Adrenal gland (tissue), 12 donors: ENCODE measurements around the gene CASS4. TPM values are rescaled to one million over a fixed set of nuclear protein-coding genes. Genes with fewer than 3 reads are reported as not detected.

ENCODE experiments used
- DNase-seq, 7 donors: peaks; one replicate each; pipeline ENCODE4 v3.0.0-alpha.2; 2019 to 2020
- H3K27ac ChIP-seq, 5 donors: fragments of 200-600 bp; sonication (generic) in 4 of 5; 1 replicate in 3 of 5; 2 replicates in 2 of 5; pipeline versions ENCODE4 v1.5.1 to v1.8.0; 2016 to 2020; ENCODE audit warnings: mild to moderate bottlenecking in 1 of 5
- H3K27me3 ChIP-seq: fragments of 200-600 bp; 2 replicates; pipeline ENCODE4 v1.8.0; 2021
- H3K36me3 ChIP-seq, 2 donors: fragments of 200-600 bp; replicated peaks in 1 of 2; 1 replicate in 1 of 2; 2 replicates in 1 of 2; pipeline versions ENCODE4 v1.5.1 to v1.8.0; 2018 to 2022
- H3K4me1 ChIP-seq, 2 donors: fragments of 200-600 bp; replicated peaks in 1 of 2; 1 replicate in 1 of 2; 2 replicates in 1 of 2; pipeline versions ENCODE4 v1.5.1 to v1.8.0; 2018 to 2021
- H3K4me3 ChIP-seq, 4 donors: fragments of 200-600 bp; sonication (generic) in 3 of 4; one replicate each; pipeline ENCODE4 v1.5.1; 2016 to 2018
- H3K9me3 ChIP-seq, 3 donors: fragments of 200-600 bp; sonication (generic) in 1 of 3; replicated peaks in 1 of 3; 1 replicate in 2 of 3; 2 replicates in 1 of 3; pipeline versions ENCODE4 v1.5.1 to v1.8.0; 2016 to 2021
- CTCF ChIP-seq, 6 experiments: fragments of 450-650 bp in 4 of 6; fragments of 200-600 bp in 2 of 6; sonication (generic) in 1 of 6; IDR thresholded peaks; 1 replicate in 5 of 6; 2 replicates in 1 of 6; pipeline versions ENCODE4 v1.5.1 to v1.8.0; 2016 to 2021; ENCODE audit warnings: antibody characterized with exemption in 6 of 6, mild to moderate bottlenecking in 2 of 6, moderate library complexity in 1 of 6
- POLR2A ChIP-seq, 2 donors: fragments of 450-650 bp; IDR thresholded peaks; one replicate each; pipeline ENCODE4 v1.6.1; 2017; ENCODE audit warnings: antibody characterized with exemption in 2 of 2, mild to moderate bottlenecking in 2 of 2, moderate library complexity in 1 of 2
- WGBS, 4 donors: extraction: QIAGEN DNeasy Blood & Tissue Kit in 2 of 4; methylation state at CpG; one replicate each; pipeline versions ENCODE4 v1.1.5 to v1.1.7; 2013 to 2017; 5-methylcytosine and 5-hydroxymethylcytosine counted together
- intact Hi-C, 2 donors: fragments of 100-400 bp; cut with DNase I; formaldehyde crosslinking; loops; one replicate each; pipeline versions ENCODE4 v1.14.1 to v1.15.0; 2022 to 2023
- polyA plus RNA-seq, 3 donors: library from polyadenylated mRNA; stranded (reverse); fragments of 200-250 nt in 2 of 3; fragments of 350-450 nt in 1 of 3; fragmentation: Illumina TruSeq in 1 of 3; extraction: RNeasy Lipid Tissue Mini Kit (QIAGEN cat#74804) in 1 of 3; gene quantifications; one replicate each; pipeline ENCODE4 v1.2.3, GENCODE V29; 2013 to 2014
- total RNA-seq, 9 donors: library from RNA; depleted of rRNA in 4 of 9; stranded (reverse); fragments of >200 nt in 4 of 9; fragments of 120-200 nt in 1 of 9; fragmentation: NEBNext Ultra II Directional in 1 of 9; extraction: Animal tissue kit (Norgen Biotek cat#: 25700) in 1 of 9; gene quantifications; one replicate each; pipeline versions ENCODE4 v1.1.0 to v1.2.4, GENCODE V29; 2013 to 2023
- donor health status: healthy with polysubstance abuse.
- donor health status: Bipolar disorder and iron deficiency.
- donor health status: DM: yes; HTN: yes; CAD: no.
- donor health status: DM: no; HTN: no; CAD: no.
- donor health status: DM: no; HTN: no; CAD: no.
- donor health status: DM: yes; HTN: yes; CAD: no.

Gene CASS4
- total and polyA plus RNA-seq, 12 donors: 0.37 to 4.7 (median 1.4) TPM

GRCh38 chr20:56458206-56458821, 46.3 kb downstream of the CASS4 start:
- Histone ChIP-seq H3K36me3 (no peaks in the 10 kb centered on the region), H3K27me3 (no peaks in the 10 kb centered on the region), H3K27ac (no peak overlapping the region), H3K9me3 (no peaks in the 10 kb centered on the region), H3K4me3 (no peak overlapping the region), H3K4me1 (no peaks in the 10 kb centered on the region)
- WGBS, 4 donors: 60 to 86% (median 76%) methylated on average over 15 to 22 of the region's 22 CpGs
- no peak for DNase-seq
- TF ChIP-seq CTCF (IDR thresholded peaks at IDR 0.05) (no peak), POLR2A (IDR thresholded peaks at IDR 0.05) (no peak)
- intact Hi-C loops: no loop called here

DNA sequence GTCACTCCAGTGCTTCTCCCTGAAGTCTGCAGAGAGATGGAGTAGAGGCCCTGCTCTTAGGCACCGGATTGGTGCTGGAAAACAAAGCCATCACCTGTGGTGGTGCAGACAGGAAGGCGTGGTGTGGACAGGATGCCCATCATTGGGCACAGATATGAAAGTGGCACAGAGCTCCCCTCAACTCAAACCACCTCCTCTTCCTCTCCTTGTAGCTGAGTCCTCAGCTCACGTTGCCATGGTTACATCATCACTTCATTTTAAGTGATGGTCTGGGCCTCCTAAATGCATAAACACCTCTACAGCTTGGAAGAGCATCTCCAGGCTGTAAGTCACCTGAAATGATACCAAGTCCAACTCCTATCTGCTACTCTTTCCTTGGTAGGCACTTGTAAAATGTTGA, 48.4 kb downstream of the CASS4 start:
- intact Hi-C loops: loop anchor here in 1 of 2 donors (10.0 kb wide), 1 partner anchor 66 kb away; the partner anchor contains the start of genes AURKA and CSTF1

DNA sequence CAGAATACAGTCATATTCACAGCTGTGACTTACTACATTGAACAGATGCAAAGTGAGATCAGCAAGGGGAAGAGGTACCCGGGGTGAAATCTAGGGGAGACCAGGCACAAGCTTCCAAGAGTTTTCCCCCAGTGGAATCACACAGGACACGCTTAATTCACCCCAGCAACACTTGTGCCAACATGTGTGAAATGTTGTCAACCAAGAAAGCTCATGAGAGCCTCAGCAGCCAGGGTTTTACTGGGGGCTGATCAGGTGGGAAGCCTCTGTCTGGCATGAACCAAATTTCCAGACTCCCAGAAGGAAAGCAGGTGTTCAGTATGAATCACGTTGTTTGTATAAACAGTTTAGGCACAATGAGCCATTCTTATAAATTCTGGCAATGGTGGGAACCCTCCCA, 49.5 kb downstream of the CASS4 start:
- no peak for DNase-seq
- TF ChIP-seq CTCF (IDR thresholded peaks at IDR 0.05) (no peak), POLR2A (IDR thresholded peaks at IDR 0.05) (no peak)
- Histone ChIP-seq H3K4me3 (no peak overlapping the region), H3K9me3 (no peaks in the 10 kb centered on the region), H3K36me3 (no peaks in the 10 kb centered on the region), H3K4me1 (no peaks in the 10 kb centered on the region), H3K27me3 (no peaks in the 10 kb centered on the region), H3K27ac (no peak overlapping the region)
- intact Hi-C loops: loop anchor here in 1 of 2 donors (10.0 kb wide), 1 partner anchor 67 kb away; the partner anchor contains the start of genes AURKA and CSTF1
- 54 to 75% (median 67%) methylated on average over 3 of the region's 3 CpGs for WGBS, 4 donors

More for the DNA sequence above, 48.4 kb downstream of the CASS4 start:
- no peaks in the 10 kb centered on the region for H3K4me1 ChIP-seq
- TF ChIP-seq CTCF (IDR thresholded peaks at IDR 0.05): no peak
- TF ChIP-seq POLR2A (IDR thresholded peaks at IDR 0.05): no peak
- no peak overlapping the region for H3K4me3 ChIP-seq
- no peaks in the 10 kb centered on the region for H3K36me3 ChIP-seq
- H3K9me3 ChIP-seq: no peaks in the 10 kb centered on the region
- H3K27me3 ChIP-seq: no peaks in the 10 kb centered on the region
- DNase-seq: no peak
- WGBS, 4 donors: 59 to 74% (median 64%) methylated on average over 2 to 3 of the region's 3 CpGs
- no peak overlapping the region for H3K27ac ChIP-seq

DNA sequence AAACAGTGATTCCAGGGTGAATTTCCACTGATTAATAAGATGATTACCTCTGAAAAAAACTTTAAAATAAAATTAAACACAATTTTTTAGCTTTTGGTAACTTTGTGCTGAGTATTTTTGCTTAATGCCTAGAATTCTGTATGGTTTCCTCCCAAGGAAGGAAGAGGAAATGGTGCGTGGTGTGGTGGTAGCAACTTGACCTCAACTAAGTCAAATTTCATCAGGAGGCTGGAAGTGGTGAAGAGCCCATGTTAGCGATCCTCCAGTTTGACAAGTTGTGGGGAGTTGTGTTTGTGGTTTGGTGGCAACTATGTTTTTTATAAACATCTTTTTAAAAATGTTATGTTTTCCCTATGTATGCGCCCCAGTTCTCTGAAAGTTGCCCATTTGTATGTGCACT, 51.4 kb downstream of the CASS4 start:
- DNase-seq: no peak
- no peak for TF ChIP-seq CTCF (IDR thresholded peaks at IDR 0.05)
- no peak for TF ChIP-seq POLR2A (IDR thresholded peaks at IDR 0.05)
- Histone ChIP-seq H3K36me3 (no peaks in the 10 kb centered on the region), H3K27ac (peak overlapping the region in 1 of 5 donors; percentile 24), H3K4me3 (no peak overlapping the region), H3K27me3 (no peaks in the 10 kb centered on the region), H3K4me1 (no peaks in the 10 kb centered on the region), H3K9me3 (no peaks in the 10 kb centered on the region)
- WGBS, 4 donors: 62 to 78% (median 68%) methylated on average over 3 of the region's 3 CpGs
- intact Hi-C loops: loop anchor here in 1 of 2 donors (10.0 kb wide), 1 partner anchor 69 kb away; the partner anchor contains the start of genes AURKA and CSTF1
